Hepatocyte (in vitro differentiated cells): ENCODE results near the gene AS3MT.

ENCODE experiments used
- EZH2 ChIP-seq: fragments of 200-600 bp; sonication (generic); IDR thresholded peaks from 2 replicates; pipeline ENCODE4 v1.6.1; 2016; ENCODE audit warnings: antibody characterized with exemption, mild to moderate bottlenecking, borderline replicate concordance
- EZH2phosphoT487 ChIP-seq: fragments of 200-600 bp; sonication (generic); IDR thresholded peaks from one replicate; pipeline ENCODE4 v1.6.1; 2018; ENCODE audit warnings: antibody characterized with exemption, mild to moderate bottlenecking, low read depth, moderate library complexity; ENCODE audit not compliant: unreplicated experiment, severe bottlenecking
- TF ChIP-seq, protein P1 (sequence below): fragments of 200-600 bp; sonication (generic); IDR thresholded peaks from 2 replicates; pipeline ENCODE4 v1.5.1; 2016; ENCODE audit warnings: antibody characterized with exemption, mild to moderate bottlenecking; ENCODE audit not compliant: poor library complexity

DNA sequence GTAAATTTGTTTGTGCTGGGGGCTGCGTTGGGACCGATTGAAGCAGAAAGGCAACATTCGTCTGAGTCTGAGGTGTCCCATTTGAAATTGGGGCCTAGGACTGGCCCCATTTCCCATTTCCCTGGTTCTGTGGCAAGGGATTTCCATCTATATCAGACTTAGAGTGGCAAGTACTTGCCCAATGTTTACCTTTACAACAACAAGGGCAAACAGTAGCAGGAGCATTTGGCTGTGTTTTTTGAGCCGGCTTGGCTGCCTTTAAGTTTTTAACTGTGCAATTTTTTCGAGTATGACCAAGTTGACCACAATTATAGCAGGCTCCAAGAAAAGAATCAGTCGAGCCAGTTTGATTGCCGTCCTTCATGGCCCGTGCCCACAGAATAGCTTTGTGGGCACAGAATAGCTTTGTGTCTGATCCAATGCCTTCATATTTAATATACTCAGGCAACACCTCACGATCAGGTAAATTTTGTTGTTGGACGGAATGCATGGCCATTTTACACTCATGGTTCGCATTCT is 27.4 kb upstream of the AS3MT start:
- TF ChIP-seq, protein P1, sequence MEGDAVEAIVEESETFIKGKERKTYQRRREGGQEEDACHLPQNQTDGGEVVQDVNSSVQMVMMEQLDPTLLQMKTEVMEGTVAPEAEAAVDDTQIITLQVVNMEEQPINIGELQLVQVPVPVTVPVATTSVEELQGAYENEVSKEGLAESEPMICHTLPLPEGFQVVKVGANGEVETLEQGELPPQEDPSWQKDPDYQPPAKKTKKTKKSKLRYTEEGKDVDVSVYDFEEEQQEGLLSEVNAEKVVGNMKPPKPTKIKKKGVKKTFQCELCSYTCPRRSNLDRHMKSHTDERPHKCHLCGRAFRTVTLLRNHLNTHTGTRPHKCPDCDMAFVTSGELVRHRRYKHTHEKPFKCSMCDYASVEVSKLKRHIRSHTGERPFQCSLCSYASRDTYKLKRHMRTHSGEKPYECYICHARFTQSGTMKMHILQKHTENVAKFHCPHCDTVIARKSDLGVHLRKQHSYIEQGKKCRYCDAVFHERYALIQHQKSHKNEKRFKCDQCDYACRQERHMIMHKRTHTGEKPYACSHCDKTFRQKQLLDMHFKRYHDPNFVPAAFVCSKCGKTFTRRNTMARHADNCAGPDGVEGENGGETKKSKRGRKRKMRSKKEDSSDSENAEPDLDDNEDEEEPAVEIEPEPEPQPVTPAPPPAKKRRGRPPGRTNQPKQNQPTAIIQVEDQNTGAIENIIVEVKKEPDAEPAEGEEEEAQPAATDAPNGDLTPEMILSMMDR = no peak
- TF ChIP-seq EZH2phosphoT487 = no peak
- TF ChIP-seq EZH2 = no peak
